Activated T-helper 1 cell treated with anti-CD3 and anti-CD28 coated beads, Interleukin-2, amount 50 U/mL, for 16 hours (primary cell): Measurements from ENCODE around the gene SPPL2B.
A peak's percentile ranks its signal among the peaks of the same experiment; 100 is the strongest.
"Not testable (repeated sequence)": the region's sequence is repeated elsewhere in the genome, so short reads cannot be mapped to it uniquely, and the experiment has no call there.

Experiments
- DNase-seq, 2 donors: peaks; one replicate each; pipeline ENCODE4 v3.0.0-alpha.2; 2020; ENCODE audit warnings: low read depth in 1 of 2, low spot score in 1 of 2

The SPPL2B gene

DNA sequence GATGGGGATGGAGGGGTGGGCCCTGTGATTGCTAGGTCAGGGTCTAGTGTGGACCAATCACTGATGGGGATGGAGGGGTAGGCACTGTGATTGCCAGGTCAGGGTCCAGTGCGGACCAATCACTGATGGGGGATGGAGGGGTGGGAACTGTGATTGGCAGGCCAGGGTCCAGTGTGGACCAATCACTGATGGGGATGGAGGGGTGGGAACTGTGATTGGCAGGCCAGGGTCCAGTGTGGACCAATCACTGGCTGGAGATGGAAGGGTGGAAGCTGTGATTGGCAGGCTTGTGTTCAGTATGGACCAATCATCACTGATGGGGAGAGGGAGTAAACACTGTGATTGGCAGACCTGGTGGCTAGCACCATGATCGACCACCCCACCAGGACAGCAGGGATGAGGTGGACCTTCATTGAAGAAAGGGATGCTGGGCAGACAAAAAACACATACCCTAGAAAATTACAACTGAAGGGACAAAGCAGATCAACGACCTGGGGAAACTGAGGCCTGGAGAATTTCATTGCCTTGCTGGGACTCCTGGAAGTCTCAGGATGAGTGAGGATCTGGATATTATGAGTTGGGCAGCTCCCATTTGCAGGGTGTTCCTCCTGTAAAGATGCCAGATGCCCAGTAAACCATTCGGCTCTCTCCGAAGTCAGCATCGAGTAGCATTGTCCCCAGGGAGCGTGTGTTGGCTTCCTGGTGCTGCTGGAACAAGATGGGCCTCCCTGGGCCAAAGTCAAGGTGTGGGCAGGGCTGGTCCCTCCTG is 47.1 kb downstream of the SPPL2B start:
- no peak for DNase-seq

DNA sequence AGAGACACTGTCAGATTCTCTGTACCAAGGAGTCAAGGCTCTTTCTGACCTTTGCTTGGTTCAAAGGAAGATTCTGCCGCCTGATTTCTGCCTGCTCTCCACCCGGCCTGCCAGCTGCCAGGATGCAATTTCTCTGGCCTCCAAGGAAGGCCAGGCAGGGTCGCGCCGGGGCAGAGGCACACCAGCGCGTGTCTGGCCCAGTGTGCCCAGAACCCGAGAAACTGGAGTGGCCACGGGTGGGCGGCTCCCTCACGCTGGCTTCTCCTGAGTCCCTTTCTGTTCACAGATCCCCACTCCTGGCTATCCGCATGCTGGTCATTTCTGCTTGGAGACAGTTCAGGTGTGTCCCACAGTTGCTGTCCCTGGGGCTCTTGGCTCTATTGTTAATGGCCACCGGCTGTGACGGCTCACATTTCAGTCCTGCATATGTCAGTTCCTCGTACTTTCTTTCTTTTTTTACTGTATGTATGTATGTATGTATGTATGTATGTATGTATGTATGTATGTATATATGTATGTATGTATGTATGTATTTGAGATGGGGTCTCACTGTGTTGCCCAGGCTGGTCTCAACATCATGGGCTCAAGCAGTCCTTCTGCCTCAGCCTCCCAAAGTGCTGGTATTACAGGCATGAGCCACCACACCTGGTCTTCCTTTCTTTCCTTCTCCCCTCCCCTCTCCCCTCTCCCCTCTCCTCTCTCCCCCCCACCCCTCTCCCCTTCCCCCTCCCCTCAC is 48.5 kb downstream of the SPPL2B start:
- no peak for DNase-seq

DNA sequence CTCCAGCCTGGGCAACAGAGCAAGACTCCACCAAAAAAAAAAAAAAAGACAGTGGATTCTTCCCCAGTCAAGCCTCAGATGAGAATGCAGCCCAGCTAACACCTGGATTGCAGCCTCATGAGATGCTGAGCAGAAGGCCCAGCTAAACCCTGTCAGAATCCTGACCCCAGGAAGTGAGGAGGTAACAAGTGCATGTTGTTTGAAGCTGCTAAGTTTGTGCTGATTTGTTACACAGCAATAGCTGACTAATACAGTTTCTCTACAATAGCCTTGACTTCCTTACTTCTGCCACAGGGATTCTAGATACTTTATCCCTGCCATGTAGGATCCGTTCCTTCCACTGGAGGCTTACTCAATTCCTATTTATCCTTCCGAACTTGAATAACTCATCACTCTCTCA is 52.1 kb downstream of the SPPL2B start:
- no peak for DNase-seq

DNA sequence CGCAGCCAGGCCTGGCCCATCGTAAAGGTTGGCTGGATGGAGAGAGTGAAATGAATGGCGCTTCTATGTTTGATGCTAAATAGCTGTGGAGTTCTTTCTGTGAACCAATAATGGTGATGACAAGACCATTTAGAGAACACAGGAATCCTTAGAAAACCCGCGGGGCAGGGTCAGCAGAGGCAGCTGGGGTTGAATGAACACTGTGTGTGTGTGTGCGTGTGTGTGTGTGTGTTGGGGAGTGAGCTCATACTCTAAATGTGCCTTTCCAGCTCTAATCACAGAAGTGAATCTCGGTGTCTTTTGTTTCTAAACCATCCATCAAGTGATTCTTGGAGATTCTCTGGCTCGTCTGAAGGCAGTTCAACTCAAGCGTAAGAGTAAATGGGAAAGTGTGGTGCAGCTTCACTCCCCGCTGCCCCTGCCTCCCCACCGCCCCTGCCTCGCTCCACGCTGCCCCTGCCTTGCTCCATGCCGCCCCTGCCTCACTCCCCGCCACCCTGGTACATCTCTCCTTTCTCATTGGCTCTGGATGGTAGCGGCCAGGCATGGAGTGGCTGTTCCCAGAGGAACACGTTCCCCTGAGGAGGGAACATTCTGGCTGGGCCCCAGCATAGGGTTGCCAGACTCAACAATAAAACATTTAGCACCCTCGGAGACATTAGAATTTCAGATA is 52.8 kb downstream of the SPPL2B start:
- DNase-seq, result no peak

DNA sequence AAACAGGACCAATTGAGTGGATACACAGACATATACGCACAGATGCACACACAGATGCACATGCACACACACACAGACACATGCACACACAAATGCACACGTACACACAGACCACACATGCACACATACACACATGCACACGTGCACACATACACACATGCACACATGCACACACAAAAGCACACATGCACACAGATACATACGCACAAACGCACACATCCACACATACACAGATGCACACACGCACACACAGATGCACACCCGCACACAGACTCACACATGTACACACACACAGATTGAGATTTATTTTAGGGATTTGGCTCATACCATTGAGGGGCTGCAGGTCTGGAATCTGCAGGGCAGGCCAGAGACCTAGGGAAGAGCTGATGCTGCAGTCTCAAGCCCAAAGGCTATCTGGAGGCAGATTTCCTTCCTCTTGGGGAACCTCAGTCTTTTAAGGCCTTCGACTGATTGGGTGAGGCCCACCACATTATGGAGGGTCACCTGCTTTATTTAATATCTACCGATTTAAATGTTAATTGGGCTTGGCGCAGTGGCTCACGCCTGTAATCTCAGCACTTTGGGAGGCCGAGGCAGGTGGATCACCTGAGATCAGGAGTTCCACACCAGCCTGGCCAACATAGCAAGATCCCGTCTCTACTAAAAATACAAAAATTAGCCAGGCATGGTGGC is 54.2 kb downstream of the SPPL2B start:
- no peak for DNase-seq

DNA sequence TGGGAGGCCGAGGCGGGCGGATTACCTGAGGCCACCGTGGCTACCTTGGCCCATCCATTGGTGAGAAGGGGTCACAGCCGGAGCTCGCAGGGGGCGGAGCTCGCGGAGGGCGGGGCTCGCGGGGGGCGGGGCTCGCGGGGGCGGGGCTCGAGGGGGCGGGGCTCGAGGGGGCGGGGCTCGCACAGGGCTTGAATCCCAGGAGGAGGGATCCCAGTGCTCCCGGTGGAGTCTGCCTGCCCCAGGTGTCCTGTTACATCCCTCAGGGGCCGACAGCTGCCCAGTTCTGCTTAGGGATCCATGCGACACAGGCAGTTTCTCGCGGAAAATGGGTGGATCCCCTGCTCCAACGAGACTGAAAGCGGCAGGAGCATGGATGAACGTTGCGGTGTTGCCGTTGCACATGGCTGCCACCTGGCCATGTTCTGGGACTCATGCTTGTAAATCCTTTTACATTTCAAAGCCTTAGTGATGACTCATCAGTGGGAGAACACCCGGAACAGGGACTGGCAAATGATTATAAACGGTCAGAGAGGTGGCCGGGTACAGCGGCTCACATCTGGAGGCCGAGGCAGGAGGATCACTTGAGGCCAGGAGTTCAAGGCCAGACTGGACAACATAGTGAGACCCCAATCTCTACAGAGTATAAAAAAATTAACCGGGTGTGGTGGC is 56.7 kb downstream of the SPPL2B start:
- DNase-seq, result no peak

DNA sequence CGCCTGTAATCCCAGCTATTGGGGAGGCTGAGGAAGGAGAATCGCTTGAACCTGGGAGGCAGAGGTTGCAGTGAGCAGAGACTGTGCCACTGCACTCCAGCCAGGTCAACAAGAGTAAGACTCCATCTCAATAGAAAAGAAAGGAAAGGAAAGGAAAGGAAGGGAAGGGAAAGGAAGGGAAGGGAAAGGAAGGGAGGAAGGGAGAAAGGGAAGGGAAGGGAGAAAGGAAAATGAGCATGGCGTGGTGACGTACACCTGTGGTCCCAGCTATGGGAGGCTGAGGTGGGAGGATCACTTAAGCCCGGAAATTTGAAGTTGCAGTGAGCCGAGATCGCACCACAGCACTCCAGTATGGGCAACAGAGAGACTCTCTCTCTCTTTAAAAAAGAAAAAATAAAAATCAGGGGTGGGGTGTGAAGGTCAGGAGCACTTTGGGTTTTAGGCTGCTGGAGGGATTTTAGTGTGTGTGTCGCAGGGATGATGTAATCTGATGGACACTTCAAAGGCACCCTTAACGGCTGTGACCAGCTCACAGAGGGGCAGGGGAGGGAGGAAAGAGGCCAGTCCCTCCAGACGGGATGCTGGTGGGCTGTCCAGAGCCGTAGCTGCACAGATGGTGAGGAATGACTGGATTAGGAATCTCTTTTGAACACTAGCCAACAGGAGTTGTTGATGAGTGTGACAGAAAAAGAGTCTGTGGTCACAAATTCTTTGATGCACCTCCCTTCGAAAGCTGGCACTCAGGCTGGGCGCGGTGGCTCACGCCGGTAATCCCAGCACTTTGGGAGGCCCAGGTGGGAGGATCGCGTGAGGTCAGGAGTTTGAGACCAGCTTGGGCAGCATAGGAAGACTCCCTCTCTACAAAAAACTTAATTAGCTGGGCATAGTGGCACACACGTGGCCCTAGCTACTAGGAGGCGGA is 59.1 kb downstream of the SPPL2B start:
- DNase-seq, result no peak

DNA sequence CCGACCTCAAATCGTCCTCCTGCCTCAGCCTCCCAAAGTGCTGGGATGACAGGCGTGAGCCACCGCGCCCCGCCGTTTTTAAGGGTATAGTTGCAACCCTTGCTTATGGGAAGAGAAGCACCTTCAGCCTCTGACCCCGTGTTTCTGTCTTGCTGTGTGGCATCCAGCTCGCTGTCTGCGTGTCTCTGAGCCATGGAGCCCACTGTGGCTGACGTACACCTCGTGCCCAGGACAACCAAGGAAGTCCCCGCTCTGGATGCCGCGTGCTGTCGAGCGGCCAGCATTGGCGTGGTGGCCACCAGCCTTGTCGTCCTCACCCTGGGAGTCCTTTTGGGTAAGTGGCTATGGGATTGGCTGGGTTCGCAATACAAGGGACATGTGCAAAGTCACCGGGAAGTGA is 61.1 kb downstream of the SPPL2B start:
- no peak for DNase-seq

DNA sequence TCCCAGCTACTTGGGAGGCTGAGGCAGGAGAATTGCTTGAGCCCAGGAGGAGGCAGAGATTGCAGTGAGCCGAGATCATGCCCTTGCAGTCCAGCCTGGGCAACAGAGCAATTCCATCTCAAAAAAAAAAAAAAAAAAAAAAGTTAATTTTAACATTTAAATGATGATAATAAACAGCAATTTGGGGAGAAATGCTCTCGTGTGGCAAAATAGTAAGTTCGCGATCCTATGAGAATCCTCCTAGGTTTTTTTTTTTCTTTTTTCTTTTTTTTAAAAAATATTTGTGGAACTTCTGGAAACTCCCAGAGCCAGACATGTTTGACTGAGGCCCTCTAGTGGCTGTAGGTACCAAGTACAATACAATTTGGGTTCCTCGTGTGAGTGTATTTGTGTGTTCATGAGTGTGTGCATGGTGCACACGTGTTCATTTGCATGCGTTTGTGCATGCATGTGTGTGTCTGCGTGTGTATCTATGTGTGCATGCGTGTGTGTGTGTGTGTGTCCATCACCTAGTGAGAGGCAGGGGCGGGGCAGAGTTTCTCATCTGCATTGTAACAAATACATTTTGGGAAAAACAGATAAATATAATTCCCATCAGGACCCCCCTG is 62.7 kb downstream of the SPPL2B start:
- peak in 1 of 2 donors; percentile 11 for DNase-seq

DNA sequence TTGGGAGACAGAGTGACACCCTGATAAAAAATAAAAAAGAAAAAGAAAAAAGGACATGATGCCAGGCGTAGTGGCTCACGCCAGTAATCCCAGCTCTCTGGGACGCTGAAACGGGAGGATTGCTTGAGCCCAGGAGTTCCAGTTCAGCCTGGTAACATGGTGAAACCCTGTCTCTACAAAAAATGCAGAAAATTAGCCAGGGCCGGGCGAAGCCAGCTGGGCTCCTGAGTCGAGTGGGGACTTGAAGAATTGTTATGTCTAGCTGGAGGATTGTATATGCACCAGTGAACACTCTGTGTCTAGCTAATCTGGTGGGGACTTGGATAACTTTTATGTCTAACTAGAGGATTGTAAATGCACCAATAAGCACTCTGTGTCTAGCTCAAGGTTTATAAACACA is 63.9 kb downstream of the SPPL2B start:
- no peak for DNase-seq

DNA sequence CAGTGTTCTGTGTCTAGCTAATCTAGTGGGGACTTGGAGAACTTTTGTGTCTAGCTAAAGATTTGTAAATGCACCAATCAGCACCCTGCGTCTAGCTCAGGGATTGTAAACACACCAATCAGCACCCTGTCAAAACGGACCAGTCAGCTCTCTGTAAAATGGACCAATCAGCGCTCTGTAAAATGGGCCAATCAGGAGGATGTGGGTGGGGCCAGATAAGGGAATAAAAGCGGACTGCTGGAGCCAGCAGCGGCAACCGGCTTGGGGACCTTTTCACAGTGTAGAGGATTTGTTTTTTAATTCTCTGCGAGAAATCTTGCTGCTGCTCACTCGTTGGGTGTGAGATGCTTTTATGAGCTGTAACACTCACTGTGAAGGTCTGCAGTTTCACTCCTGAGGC is 64.4 kb downstream of the SPPL2B start:
- DNase-seq, result not testable (repeated sequence)

DNA sequence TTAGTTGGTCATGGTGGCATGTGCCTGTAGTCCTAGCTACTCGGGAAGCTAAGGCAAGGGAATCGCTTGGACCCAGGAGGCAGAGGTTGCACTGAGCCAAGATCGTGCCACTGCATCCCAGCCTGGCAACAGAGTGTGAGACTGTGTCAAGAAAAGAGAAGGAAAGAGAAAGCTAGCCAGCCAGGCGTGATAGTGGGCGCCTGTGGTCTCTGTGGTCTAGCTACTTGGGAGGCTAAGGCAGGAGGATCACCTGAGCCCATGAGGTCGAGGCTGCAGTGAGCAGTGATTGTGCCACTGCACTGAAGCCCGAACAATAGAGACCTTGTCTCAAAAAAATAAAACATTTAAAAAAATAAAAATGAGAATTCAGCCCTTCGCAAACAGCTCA is 65.6 kb downstream of the SPPL2B start:
- DNase-seq, result no peak

DNA sequence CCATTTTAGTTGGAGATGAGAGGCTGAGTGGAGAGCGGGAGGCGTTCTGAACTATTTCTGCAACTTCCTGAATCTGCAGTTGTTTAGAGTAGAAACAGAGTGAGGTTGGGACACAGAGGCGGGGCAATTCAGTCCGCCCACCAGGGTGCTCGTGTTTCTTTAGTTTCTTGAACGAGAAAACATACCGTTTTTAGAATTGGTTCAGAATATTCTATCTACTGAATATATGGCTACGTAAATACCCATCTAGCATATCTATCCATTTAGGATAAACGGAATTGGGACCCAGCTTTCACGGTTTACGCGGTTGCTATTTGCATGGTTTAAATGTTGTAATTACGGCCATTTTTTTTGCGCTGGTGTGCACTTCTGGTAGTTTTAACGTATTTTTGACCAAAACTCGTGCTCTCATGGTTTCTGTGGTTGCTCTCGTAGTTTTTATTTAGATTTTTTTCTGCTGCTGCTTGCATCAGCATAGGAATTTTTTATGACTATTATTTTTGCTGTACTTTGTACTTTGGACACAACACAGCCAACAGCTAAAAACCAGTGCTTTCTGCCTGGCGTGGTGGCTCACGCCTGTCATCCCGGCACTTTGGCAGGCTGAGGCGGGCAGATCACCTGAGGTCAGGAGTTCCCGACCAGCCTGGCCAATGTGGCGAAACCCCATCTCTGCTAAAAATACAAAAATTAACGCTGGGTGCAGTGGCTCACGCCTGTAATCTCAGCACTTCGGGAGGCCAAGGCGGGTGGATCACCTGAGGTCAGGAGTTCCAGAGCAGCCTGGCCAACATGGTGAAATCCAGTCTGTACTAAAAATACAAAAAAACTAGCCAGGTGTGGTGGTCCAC is 66.2 kb downstream of the SPPL2B start:
- no peak for DNase-seq

DNA sequence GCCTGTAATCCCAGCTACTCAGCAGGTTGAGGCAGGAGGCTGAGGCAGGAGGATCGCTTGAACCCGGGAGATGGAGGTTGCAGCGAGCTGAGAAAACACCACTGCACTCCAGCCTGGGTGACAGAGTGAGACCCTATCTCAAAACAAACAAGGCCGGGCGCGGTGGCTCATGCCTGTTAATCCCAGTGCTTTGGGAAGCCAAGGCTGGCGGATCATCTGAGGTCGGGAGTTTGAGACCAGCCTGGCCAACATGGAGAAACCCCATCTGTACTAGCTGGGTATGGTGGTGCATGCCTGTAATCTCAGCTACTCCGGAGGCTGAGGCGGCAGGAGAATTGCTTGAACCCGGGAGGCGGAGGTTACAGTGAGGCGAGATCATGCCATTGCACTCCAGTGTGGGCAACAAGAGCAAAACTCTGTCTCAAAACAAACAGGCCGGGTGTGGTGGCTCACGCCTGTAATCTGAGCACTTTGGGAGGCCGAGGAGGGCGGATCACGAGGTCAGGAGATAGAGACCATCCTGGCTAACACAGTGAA is 66.9 kb downstream of the SPPL2B start:
- not testable (repeated sequence) for DNase-seq

DNA sequence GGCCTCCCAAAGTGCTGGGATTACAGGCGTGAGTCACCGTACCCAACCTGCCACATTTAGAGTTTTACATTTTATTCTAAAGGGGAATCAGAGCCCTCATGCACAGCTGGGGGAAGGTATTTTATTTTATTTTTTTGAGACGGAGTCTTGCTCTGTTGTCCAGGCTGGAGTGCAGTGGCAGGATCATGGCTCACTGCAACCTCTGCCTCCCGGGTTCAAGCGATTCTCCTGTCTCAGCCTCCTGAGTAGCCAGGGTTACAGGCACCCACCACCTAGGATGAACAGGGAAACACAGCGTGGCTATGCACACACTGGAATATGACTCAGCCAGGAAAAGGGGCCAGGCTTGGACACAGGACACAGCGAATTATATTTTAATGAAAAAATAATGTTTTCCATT is 68.7 kb downstream of the SPPL2B start:
- not testable (repeated sequence) for DNase-seq

DNA sequence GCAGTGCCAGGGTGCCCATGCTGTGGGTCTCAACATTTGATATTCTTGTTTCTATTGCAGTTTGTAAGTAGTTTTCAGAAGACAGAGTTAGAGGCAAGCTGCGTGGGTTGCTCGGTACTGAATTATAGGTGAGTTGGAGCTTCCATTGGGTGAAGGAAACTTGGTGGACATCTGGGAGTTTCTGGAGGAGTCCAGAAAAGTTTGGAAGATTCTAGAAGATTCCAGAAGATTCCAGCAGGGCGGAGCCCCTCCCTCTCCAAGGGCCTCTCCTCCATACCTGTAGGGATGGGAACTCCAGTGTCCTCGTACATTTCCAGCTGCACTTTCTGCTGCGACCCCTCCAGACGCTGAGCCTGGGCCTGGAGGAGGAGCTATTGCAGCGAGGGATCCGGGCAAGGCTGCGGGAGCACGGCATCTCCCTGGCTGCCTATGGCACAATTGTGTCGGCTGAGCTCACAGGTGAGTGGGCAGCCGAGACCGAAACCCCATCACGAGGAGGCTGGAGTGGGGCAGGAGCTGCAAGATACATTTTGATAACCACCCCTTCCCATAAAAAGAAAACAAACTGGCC is 70.3 kb downstream of the SPPL2B start:
- DNase-seq, result no peak

DNA sequence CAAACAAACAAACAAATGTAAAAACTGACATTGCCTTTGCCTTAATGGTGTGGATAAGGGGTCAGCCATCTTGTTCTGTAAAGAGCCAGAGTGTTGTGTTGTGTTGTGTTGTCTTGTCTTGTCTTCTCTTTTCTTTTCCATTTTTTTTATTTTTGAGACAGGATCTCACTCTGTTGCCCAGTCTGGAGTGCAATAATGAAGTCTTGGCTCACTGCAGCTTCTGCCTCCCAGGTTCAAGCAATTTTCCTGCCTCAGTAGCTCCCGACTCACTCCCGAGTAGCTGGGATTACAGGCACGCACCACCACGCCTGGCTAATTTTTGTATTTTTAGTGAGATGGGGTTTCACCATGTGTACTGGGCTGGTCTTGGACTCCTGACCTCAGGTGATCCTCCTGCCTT is 71.1 kb downstream of the SPPL2B start:
- no peak for DNase-seq
